Activated CD4-positive, alpha-beta T cell treated with anti-CD3 and anti-CD28 coated beads for 48 hours (primary cell): Measurements from ENCODE around the gene OVCA2.

Experiments used
- DNase-seq: peaks from one replicate; pipeline ENCODE4 v3.0.0-alpha.2; 2020

Gene OVCA2

DNA sequence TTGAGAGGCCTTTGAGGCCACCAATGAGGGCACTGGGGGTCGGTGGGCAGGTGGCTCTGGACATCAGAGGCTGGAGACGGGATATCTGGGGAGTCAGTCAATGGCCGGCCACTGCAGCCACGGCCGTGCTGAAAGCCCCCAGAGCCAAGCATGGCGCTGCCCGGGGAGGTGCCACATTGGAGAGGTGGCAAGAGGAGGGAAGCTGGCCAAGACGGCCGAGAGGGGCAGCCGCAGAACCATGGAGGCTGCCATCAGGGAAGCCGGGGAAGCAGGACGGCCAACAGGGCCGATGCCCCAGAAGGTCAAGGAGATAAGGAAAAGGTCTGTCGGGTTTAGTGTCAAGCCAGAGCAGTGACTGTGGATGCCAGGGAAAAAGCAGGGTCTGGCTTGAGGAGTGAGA is 26.5 kb upstream of the OVCA2 start:
- no peak for DNase-seq

GRCh38 chr17:2016494-2016893 is 25.3 kb upstream of the OVCA2 start:
- DNase-seq: no peak

GRCh38 chr17:2017274-2017941 is 24.4 kb upstream of the OVCA2 start:
- no peak for DNase-seq

- DNase-seq: no peak
Measured at GRCh38 chr17:2018716-2019510, 22.9 kb upstream of the OVCA2 start.

GRCh38 chr17:2019723-2020122 is 22.1 kb upstream of the OVCA2 start:
- DNase-seq: no peak

DNA sequence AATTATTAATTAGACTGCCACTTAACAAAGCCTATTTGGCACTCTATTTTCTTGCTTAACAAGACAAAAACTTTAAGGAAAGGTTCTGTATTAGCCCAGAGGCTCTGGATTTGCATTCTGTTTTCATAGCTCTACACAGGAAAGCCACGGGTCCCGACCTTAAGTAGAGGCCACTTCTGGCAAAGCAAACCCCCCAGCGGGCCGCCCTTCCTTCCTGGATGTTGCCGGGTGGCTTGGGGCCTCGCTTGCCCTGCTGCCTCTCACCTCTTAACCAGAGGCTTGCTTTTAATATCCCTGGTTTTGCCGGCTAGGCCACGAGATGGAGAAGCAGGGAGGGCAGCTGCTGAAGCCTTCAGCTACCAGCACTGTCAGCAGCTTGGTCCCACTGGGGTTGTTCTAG is 21.1 kb upstream of the OVCA2 start:
- DNase-seq: no peak

GRCh38 chr17:2022647-2023240 is 19.1 kb upstream of the OVCA2 start:
- DNase-seq: no peak

GRCh38 chr17:2023256-2023655 is 18.6 kb upstream of the OVCA2 start:
- DNase-seq: no peak

GRCh38 chr17:2023692-2024571 is 17.9 kb upstream of the OVCA2 start:
- DNase-seq: peak; percentile 41

DNA sequence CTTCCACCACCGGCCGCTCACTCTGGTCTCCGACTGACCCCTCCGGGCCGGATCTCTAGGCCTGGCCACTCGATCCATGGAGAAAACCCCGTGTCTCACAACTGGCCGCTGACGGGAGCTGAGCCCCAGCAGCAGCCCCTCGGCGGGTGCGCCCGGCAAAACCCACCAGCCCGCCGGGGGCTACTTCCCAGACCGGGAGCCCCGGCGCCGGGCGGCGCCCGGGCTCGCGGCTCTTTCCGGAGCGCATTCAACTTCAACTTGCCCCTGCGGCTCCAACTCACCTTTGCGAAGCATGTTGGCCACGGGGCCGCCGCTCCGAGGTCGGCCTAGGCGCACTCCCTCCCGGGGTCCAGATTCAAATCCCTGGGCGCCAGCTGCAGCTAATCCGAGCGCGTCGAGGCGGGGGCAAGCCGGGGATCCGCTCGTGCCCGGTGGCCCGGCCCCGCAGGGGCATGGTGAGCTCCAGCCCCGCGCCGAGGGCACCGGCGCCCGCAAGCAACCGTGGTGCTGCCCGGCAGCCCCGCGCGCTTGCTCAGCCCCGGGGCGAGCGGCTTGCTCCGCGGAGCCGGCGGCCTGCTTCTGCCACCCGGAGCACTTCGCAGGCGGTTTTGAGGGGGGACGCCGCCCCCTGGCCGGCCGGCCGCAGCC is 17.1 kb upstream of the OVCA2 start:
- no peak for DNase-seq

DNA sequence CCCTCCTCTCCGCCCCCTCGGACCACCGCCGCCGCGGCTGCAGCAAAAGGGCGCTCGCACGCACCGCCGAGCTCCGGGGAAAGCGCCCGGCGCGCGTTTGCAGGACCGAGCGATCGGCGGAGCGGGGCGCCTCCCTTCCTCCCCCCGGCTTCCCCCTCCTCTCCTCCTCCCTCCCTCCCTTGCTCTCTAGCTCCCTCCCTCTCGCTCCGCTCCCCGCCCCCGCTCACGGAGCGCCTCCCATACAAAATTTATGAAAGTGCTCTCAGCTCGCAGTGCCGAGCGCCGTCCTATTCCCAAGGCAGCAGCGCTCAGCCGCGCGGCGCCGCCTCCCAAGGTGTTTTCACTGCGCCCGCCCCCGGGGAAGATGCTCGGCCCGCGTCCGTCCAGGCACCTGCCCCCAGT is 16.6 kb upstream of the OVCA2 start, which contains the start of gene RTN4RL1:
Gene RTN4RL1, minus strand, starts transcription at position 115 of the 402 bp plus-strand sequence. CDS start 469 bp downstream, outside the sequence.
- peak; percentile 67 for DNase-seq

DNA sequence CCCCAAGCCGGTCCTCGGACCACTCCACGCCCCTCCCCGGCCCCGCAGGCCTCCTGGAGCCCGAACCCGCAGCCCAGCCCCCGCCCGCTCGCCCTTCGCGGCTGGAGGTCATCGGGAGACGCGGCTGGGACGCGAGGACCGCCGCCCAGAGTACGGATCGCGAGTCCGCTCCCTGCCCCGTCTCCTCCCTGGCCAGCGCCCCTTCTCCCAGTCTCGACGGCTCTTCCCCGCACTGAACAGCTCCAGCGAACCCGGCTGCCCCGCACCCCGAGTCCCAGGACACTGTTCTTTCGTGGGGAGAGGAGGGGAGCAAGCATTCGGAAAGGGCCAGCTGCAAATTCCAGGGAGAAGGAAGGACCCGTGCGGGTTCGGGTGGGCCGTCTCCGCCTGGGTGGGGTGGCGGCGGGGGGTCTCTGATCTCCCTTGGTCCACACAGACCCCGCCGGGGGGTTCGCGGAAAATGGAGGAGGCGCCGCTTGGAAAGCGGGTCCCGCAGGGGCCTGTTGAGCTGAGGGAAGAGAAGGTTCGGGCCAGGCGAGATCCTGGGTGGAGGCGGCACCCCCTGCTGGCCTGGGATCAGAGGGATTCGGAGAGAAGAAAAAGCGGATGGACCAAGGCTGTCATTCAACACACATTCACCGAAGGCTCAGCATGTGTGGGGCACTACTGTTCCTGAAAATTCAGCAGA is 16.1 kb upstream of the OVCA2 start:
- peak; percentile 52 for DNase-seq

DNA sequence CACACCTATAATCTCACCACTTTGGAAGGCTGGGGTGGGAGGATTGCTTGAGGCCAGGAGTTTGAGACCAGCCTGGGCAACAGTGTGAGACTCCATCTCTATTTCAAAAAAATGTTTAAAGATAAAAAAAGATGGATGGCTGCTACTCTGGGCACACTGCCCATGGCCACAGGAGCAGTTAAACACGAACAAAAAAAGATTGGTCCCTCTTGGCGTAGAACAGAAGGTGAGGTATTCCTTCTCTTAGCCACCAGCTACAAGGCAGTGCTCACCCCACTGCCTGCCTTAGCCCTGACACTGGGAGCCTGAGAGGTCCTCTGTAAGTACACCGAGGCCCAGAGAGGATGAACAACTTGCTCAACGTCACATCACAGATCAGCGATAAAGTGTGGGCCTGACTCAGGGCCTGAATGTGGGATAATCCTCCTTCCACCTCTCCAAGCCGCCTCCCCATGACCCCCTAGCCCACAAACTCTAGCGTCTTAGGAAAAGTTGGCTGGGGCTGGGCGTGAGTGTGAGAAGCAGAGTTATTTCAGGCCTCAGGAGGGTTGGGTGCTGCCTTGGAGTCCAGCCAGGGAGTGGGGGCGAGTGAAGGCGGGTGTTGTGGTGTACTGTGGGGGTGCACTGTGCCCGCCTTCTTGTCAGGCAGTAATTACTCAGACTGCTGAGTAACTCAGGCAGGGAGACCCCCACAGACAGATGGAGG is 14.1 kb upstream of the OVCA2 start:
- DNase-seq: no peak

- DNase-seq: no peak
Measured at GRCh38 chr17:2028234-2028614, 13.6 kb upstream of the OVCA2 start.

GRCh38 chr17:2028737-2029136 is 13.1 kb upstream of the OVCA2 start:
- DNase-seq: no peak

DNA sequence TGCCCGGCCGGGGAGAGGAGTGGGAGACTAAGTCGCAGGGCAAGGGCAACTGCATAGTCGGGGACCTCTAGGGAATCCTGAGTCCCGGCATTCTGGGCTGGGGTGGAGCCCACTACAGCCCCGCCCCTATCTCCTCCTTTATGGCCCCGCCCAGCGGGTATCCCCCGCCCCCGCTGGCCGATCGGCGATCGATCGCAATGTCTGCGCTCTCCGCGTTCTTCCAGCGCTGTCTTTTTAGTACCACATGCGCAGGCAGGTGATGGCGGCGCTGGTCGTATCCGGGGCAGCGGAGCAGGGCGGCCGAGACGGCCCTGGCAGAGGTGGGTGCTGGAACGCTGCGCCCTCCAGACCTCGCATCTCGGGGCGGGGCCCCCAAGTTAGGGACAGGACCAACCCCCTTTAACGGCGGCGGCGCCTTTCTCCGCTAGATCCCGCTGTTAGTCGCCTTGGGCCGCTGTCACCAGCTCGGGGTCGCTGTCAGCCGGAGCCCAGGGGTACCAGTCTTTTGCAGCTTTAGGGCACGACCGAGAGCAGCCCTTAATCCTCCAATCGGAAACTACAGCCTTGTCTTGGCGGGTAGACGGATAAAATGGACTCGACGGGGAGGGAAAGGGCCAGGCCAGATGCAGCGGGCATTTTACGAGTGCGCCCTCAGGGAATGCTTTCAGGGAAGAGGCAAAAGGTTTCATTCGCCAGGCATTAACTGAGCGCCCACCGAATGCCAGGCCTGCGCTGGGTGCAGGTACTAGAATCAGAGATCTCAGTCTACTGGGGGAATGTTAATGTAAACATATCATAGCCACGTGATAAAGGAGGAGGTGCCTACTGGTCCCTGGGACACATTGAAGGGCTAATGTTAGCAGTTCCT is 11.7 kb upstream of the OVCA2 start, which contains the start of gene DPH1:
Gene DPH1, plus strand, starts transcription at position 243 of the 868 bp plus-strand sequence. Its CDS starts 17 bp downstream, at position 260.
- peak; percentile 93 for DNase-seq

DNA sequence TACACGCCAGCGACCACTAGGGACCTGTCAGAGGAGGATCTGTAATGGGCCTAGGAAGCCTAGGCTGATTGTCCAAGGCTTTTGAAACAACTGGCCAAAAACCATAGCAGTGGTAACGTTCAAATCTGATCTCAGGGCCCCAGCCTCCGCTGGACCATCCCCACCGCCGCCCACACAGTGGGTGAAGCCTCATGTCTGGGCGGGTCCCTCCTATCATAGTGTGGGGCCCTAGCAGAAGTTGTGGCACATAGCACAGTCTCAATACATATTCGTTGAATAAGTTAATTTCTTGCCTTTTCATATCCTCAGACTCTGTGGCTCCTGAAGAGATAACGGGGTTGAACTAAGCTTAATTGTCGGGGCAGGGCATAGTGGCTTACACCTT is 11.1 kb upstream of the OVCA2 start:
- peak; percentile 72 for DNase-seq

DNA sequence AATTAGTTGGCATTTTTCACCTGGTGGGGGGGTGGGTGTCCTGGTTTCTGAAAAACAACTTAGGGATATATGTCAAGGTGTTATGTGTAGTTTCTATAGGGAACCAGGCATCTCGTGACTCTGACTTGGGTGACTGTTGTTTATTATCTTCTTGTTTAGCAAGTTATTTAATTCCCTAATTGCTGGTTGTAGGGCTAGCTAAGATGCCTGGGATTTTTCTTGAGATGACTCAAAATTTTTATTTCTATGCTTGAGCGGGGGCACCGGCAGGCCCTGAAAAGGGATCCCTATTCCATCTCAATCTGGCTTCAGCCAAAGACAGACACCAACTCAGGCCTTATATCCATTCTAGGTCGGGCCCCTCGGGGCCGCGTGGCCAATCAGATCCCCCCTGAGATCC is 8.7 kb upstream of the OVCA2 start:
- DNase-seq: no peak

DNA sequence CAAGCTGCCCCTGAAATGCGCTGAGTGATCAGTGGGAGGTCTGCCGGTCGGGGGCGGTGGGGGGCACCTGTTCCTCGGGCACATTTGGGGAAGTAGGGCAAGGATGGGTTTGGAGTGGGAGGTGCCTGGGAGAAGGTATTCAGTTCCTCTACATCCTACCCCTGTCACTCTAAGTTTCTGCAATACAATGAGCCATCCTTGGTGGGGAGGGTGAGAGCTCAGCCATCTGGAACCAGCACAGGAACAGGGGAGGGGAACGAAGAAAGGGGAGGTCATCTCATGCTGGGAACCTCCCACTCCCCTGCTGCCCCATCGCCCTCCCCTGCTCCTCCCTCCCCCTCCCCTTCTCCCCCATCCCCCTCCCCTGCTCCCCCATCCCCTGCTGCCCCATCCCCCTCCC is 7.7 kb upstream of the OVCA2 start:
- no peak for DNase-seq
